K562 (cell line): Measurements from ENCODE around the gene PRRT1. TPM values are rescaled to one million over a fixed set of nuclear protein-coding genes. Genes with fewer than 3 reads are reported as not detected.

Experiments
- ATF4 ChIP-seq: fragments of 450-650 bp; formaldehyde crosslinking; IDR thresholded peaks from 2 replicates; pipeline ENCODE4 v1.4.0; 2022; ENCODE audit warnings: mild to moderate bottlenecking, moderate library complexity
- BCLAF1 ChIP-seq, 2 experiments: fragments of 450-650 bp in 1 of 2; IDR thresholded peaks; 2 replicates each; pipeline ENCODE4 v1.6.1; 2011 to 2017; ENCODE audit warnings: low read depth in 2 of 2, antibody characterized with exemption in 1 of 2, borderline replicate concordance in 1 of 2, low read length in 1 of 2, mild to moderate bottlenecking in 1 of 2, mixed read lengths in 1 of 2; ENCODE audit not compliant: control insufficient read depth in 1 of 2
- CLOCK ChIP-seq: fragments of 250-450 bp; sonication (Bioruptor Pico); IDR thresholded peaks from 2 replicates; pipeline ENCODE4 v1.4.0; 2020; ENCODE audit warnings: mild to moderate bottlenecking, moderate library complexity, borderline replicate concordance
- ETS2 ChIP-seq: IDR thresholded peaks from 2 replicates; pipeline ENCODE4 v1.6.1; 2016; ENCODE audit warnings: borderline replicate concordance, missing genetic modification characterization, mild to moderate bottlenecking, moderate library complexity, missing compliant biosample characterization; ENCODE audit not compliant: poor library complexity, severe bottlenecking
- ETV6 ChIP-seq, 3 experiments: fragments of 150-350 bp in 1 of 3; sonication (generic) in 1 of 3; formaldehyde crosslinking in 1 of 3; IDR thresholded peaks; 2 replicates each; pipeline versions ENCODE4 v1.6.1 to v1.8.0; 2014 to 2022; ENCODE audit warnings: borderline replicate concordance in 2 of 3, low read depth in 2 of 3, antibody characterized with exemption in 1 of 3, low read length in 1 of 3, mild to moderate bottlenecking in 1 of 3, missing genetic modification reagents in 1 of 3
- GATAD2A ChIP-seq: fragments of 450-650 bp; IDR thresholded peaks from 2 replicates; pipeline ENCODE4 v1.6.1; 2017
- HDAC3 ChIP-seq: fragments of 450-650 bp; IDR thresholded peaks from 2 replicates; pipeline ENCODE4 v1.6.1; 2018; ENCODE audit warnings: borderline replicate concordance, mild to moderate bottlenecking, moderate library complexity; ENCODE audit not compliant: partially characterized antibody
- HEY1 ChIP-seq: fragments of 250-450 bp; sonication (Bioruptor Pico); IDR thresholded peaks from 2 replicates; pipeline ENCODE4 v1.5.0; 2020; ENCODE audit warnings: mild to moderate bottlenecking, moderate library complexity, borderline replicate concordance
- MAFG ChIP-seq: fragments of 450-650 bp; conservative IDR thresholded peaks from 2 replicates; pipeline ENCODE4 v1.6.1; 2016; ENCODE audit warnings: missing genetic modification characterization, missing compliant biosample characterization
- POLR2G ChIP-seq: fragments of 200-400 bp; formaldehyde crosslinking; IDR thresholded peaks from 2 replicates; pipeline ENCODE4 v1.6.1; 2017; ENCODE audit warnings: low read depth, mild to moderate bottlenecking, antibody characterized with exemption, low read length, moderate library complexity
- PREB ChIP-seq: sonication (generic); formaldehyde crosslinking; IDR thresholded peaks from 2 replicates; pipeline ENCODE4 v1.8.1; 2023; ENCODE audit warnings: mild to moderate bottlenecking, missing genetic modification reagents
- SMAD2 ChIP-seq: fragments of 150-350 bp; IDR thresholded peaks from 2 replicates; pipeline ENCODE4 v1.6.1; 2014; ENCODE audit warnings: low read depth, mild to moderate bottlenecking, low read length
- SP2 ChIP-seq: IDR thresholded peaks from 2 replicates; pipeline ENCODE4 v1.6.1; 2011; ENCODE audit warnings: mild to moderate bottlenecking, low read depth, low read length, moderate library complexity; ENCODE audit not compliant: poor library complexity, severe bottlenecking; ENCODE audit errors: extremely low read depth
- SUPT5H ChIP-seq: fragments of 450-650 bp; IDR thresholded peaks from 2 replicates; pipeline ENCODE4 v1.6.1; 2016
- TRIM25 ChIP-seq: fragments of 450-650 bp; IDR thresholded peaks from 2 replicates; pipeline ENCODE4 v1.7.0; 2016; ENCODE audit warnings: borderline replicate concordance
- polyA plus RNA-seq, 8 experiments: library from polyadenylated mRNA; depleted of rRNA in 4 of 8; stranded (reverse) in 5 of 8; unstranded in 3 of 8; fragments of >200 nt; fragmentation: Nextera tagmentation in 2 of 8; fragmentation: Illumina TruSeq in 1 of 8; extraction: Ambion mirVana in 2 of 8; extraction: Trizol in 1 of 8; gene quantifications; 2 replicates each; pipeline versions ENCODE4 v1.2.1 to v1.2.3, GENCODE V29; 2011 to 2014; ENCODE audit warnings: inconsistent platforms in 1 of 8, missing spikeins in 1 of 8
- total RNA-seq, 7 experiments: library from RNA; depleted of rRNA in 6 of 7; stranded (reverse); fragments of >200 nt in 6 of 7; fragmentation: Illumina TruSeq in 2 of 7; extraction: Trizol in 2 of 7; gene quantifications; 2 replicates each; pipeline versions ENCODE4 v1.2.1 to v1.2.3, GENCODE V29; 2011 to 2021; ENCODE audit warnings: low replicate concordance in 1 of 7

PRRT1 gene
- total and polyA plus RNA-seq, 9 of the 15 experiments (the other 6 are each of a cell fraction or from before 2014, with no cell fraction given), result 0.14 to 3.5 (median 0.41) TPM

GRCh38 chr6:32195902-32196681 is 44.4 kb upstream of the PRRT1 start (continued):
- TF ChIP-seq CLOCK (CRISPR knock-in tag), result no peak
- no peak for TF ChIP-seq HDAC3
- no peak for TF ChIP-seq ETS2 (tag)
- TF ChIP-seq PREB (CRISPR knock-in tag), result no peak
- no peak for TF ChIP-seq SP2
- 0 out of 2 replicates have a peak, but pooled peaks have one; percentile 19 for TF ChIP-seq HEY1 (CRISPR knock-in tag)
- no peak; a peak in 2 of 4 replicates for TF ChIP-seq ETV6 (IDR thresholded peaks at IDR 0.05; ENCODE audit: borderline replicate concordance in 1 of 2, low read depth in 2 of 2, low read length in 1 of 2)
- TF ChIP-seq ETV6 (CRISPR knock-in tag; IDR thresholded peaks at IDR 0.05; ENCODE audit: borderline replicate concordance), result 0 out of 2 replicates have a peak, but pooled peaks have one; percentile 70
- TF ChIP-seq ATF4 (CRISPR knock-in tag), result no peak
- TF ChIP-seq POLR2G, result peak; percentile 97
- TF ChIP-seq TRIM25, result no peak
- no peak for TF ChIP-seq SMAD2
- TF ChIP-seq SUPT5H, result peak; percentile 96
- TF ChIP-seq BCLAF1 (IDR thresholded peaks at IDR 0.05; ENCODE audit: borderline replicate concordance in 1 of 2, control insufficient read depth in 1 of 2, low read depth in 2 of 2, low read length in 1 of 2), result 0 out of 4 replicates have a peak, but pooled peaks of 1 of the 2 experiments have one; percentile 29
- TF ChIP-seq GATAD2A, result peak; percentile 85; the same call in 1 of the 2 replicates
- peak; percentile 82 for TF ChIP-seq MAFG
